ENCODE measurements around the gene NEMP1. TPM values are rescaled to one million over a fixed set of nuclear protein-coding genes. Genes with fewer than 3 reads are reported as not detected.
"Not testable (repeated sequence)": the region's sequence is repeated elsewhere in the genome, so short reads cannot be mapped to it uniquely, and the experiment has no call there.

NEMP1 gene
- total RNA-seq, 1 donor from 2014 or later = 19.7 TPM

GRCh38 chr12:57027011-57027804 is 51.4 kb downstream of the NEMP1 start:
- H3K36me3 Mint-ChIP-seq = no peaks in the 10 kb centered on the region
- H3K27ac Mint-ChIP-seq = no peak overlapping the region
- H3K27me3 Mint-ChIP-seq (ENCODE audit: low read depth) = peaks cover 2% of the 10 kb centered on the region
- H3K4me1 Mint-ChIP-seq = peaks cover 38% of the 10 kb centered on the region
- DNase-seq (ENCODE audit: low spot score in 2 of 2, unreplicated experiment in 2 of 2) = no peak
- H3K4me3 Mint-ChIP-seq = no peak overlapping the region
- H3K9me3 Mint-ChIP-seq = no peaks in the 10 kb centered on the region
- TF ChIP-seq CTCF (IDR thresholded peaks at IDR 0.05; ENCODE audit: unreplicated experiment) = no peak

GRCh38 chr12:57025196-57025595 is 53.4 kb downstream of the NEMP1 start:
- no peak overlapping the region for H3K4me3 Mint-ChIP-seq
- TF ChIP-seq CTCF (IDR thresholded peaks at IDR 0.05; ENCODE audit: unreplicated experiment) = no peak
- H3K27me3 Mint-ChIP-seq (ENCODE audit: low read depth) = peaks cover 2% of the 10 kb centered on the region
- H3K27ac Mint-ChIP-seq = no peak overlapping the region
- no peak for DNase-seq (ENCODE audit: low spot score in 2 of 2, unreplicated experiment in 2 of 2)
- peaks cover 22% of the 10 kb centered on the region for H3K4me1 Mint-ChIP-seq
- no peaks in the 10 kb centered on the region for H3K36me3 Mint-ChIP-seq
- no peaks in the 10 kb centered on the region for H3K9me3 Mint-ChIP-seq

- H3K4me3 Mint-ChIP-seq; H3K9me3 Mint-ChIP-seq; H3K27ac Mint-ChIP-seq; H3K36me3 Mint-ChIP-seq; DNase-seq (ENCODE audit: low spot score in 2 of 2, unreplicated experiment in 2 of 2); H3K27me3 Mint-ChIP-seq (ENCODE audit: low read depth): not testable (repeated sequence)
- peaks cover 15% of the 10 kb centered on the region for H3K4me1 Mint-ChIP-seq
Measured at GRCh38 chr12:57022324-57022723, 56.3 kb downstream of the NEMP1 start.

GRCh38 chr12:57019983-57020719 is 58.4 kb downstream of the NEMP1 start:
- Mint-ChIP-seq H3K27me3 (ENCODE audit: low read depth) (peaks cover 1% of the 10 kb centered on the region), H3K9me3 (no peaks in the 10 kb centered on the region), H3K36me3 (no peaks in the 10 kb centered on the region), H3K4me3 (no peak overlapping the region), H3K4me1 (peaks cover 2% of the 10 kb centered on the region), H3K27ac (no peak overlapping the region)
- DNase-seq (ENCODE audit: low spot score in 2 of 2, unreplicated experiment in 2 of 2) = no peak
- TF ChIP-seq CTCF (IDR thresholded peaks at IDR 0.05; ENCODE audit: unreplicated experiment) = no peak

GRCh38 chr12:57018906-57019305 is 59.7 kb downstream of the NEMP1 start:
- H3K4me1 Mint-ChIP-seq = peaks cover 2% of the 10 kb centered on the region
- no peak for TF ChIP-seq CTCF (IDR thresholded peaks at IDR 0.05; ENCODE audit: unreplicated experiment)
- no peaks in the 10 kb centered on the region for H3K9me3 Mint-ChIP-seq
- H3K27me3 Mint-ChIP-seq (ENCODE audit: low read depth) = peaks cover 12% of the 10 kb centered on the region
- no peak overlapping the region for H3K27ac Mint-ChIP-seq
- no peak for DNase-seq (ENCODE audit: low spot score in 2 of 2, unreplicated experiment in 2 of 2)
- no peak overlapping the region for H3K4me3 Mint-ChIP-seq
- H3K36me3 Mint-ChIP-seq = no peaks in the 10 kb centered on the region

- H3K4me3 Mint-ChIP-seq; DNase-seq (ENCODE audit: low spot score in 2 of 2, unreplicated experiment in 2 of 2); H3K4me1 Mint-ChIP-seq; H3K27ac Mint-ChIP-seq; H3K36me3 Mint-ChIP-seq; H3K9me3 Mint-ChIP-seq: not testable (repeated sequence)
- peaks cover 17% of the 10 kb centered on the region for H3K27me3 Mint-ChIP-seq (ENCODE audit: low read depth)
Measured at GRCh38 chr12:57018353-57018752, 60.2 kb downstream of the NEMP1 start.

Measured in mesothelial cell of epicardium (in vitro differentiated cells).